IMR-90 (cell line): ENCODE results near the gene PDS5A. TPM values are rescaled to one million over a fixed set of nuclear protein-coding genes. Genes with fewer than 3 reads are reported as not detected.
A peak's percentile ranks its signal among the peaks of the same experiment; 100 is the strongest.
"Not testable (repeated sequence)": the region's sequence is repeated elsewhere in the genome, so short reads cannot be mapped to it uniquely, and the experiment has no call there.

Experiments used
- ATAC-seq: fragments of 200-7000 bp; cut with Tn5 transposase; 2 replicates; pipeline ENCODE4 v1.9.1; 2020; ENCODE audit warnings: low read depth, mild to moderate bottlenecking, moderate library complexity
- BruUV-seq: library from RNA; stranded (reverse); fragments of 400-500 nt; replicated peaks from 2 replicates; lab custom pipeline; 2021; lab: Mats Ljungman, UMichigan
- CTCF ChIA-PET: fragments of 300-600 bp; formaldehyde crosslinking; extraction: SDS; loops from one replicate; lab custom pipeline; 2021; ENCODE audit warnings: antibody characterized with exemption; lab: Yijun Ruan, JAX
- POLR2A ChIA-PET: fragments of 300-600 bp; sonication (Branson Sonifier 250); formaldehyde crosslinking; loops from one replicate; lab custom pipeline; 2022; ENCODE audit warnings: antibody characterized with exemption; ENCODE audit not compliant: unreplicated experiment; lab: Charles Lee
- DNase-seq: peaks from one replicate; pipeline ENCODE4 v3.0.0; 2013
- H2AFZ ChIP-seq: replicated peaks from 2 replicates; pipeline ENCODE3; 2013; ENCODE audit warnings: low read length, mild to moderate bottlenecking; ENCODE audit not compliant: poor library complexity
- H2AK5ac ChIP-seq: 2 replicates; pipeline ENCODE4 v1.6.1; 2013; ENCODE audit warnings: low read depth, low read length, inconsistent platforms
- H2AK9ac ChIP-seq: replicated peaks from 2 replicates; pipeline ENCODE3; 2013; ENCODE audit warnings: mild to moderate bottlenecking, low read depth, low read length, moderate library complexity; ENCODE audit not compliant: poor library complexity
- H2BK120ac ChIP-seq: 2 replicates; pipeline ENCODE4 v1.6.1; 2013; ENCODE audit warnings: low read depth, low read length, inconsistent platforms
- H2BK15ac ChIP-seq: 3 replicates; pipeline ENCODE4 v1.6.1; 2013; ENCODE audit warnings: low read depth, low read length, inconsistent platforms
- H2BK20ac ChIP-seq: 2 replicates; pipeline ENCODE4 v1.6.1; 2013; ENCODE audit warnings: low read depth, mild to moderate bottlenecking, inconsistent platforms, low read length, moderate library complexity
- H2BK5ac ChIP-seq: 2 replicates; pipeline ENCODE4 v1.6.1; 2013; ENCODE audit warnings: mild to moderate bottlenecking, low read depth, low read length, inconsistent platforms; ENCODE audit not compliant: poor library complexity, severe bottlenecking
- H3K14ac ChIP-seq: replicated peaks from 2 replicates; pipeline ENCODE4 v1.6.1; 2013; ENCODE audit warnings: low read depth, low read length, inconsistent platforms
- H3K18ac ChIP-seq: 2 replicates; pipeline ENCODE4 v1.6.1; 2013; ENCODE audit warnings: low read depth, low read length, control low read depth
- H3K23ac ChIP-seq: 2 replicates; pipeline ENCODE4 v1.6.1; 2013; ENCODE audit warnings: low read depth, low read length, inconsistent platforms
- H3K27ac ChIP-seq: 2 replicates; pipeline ENCODE4 v1.5.1; 2013; ENCODE audit warnings: mild to moderate bottlenecking, control low read depth, low read length; ENCODE audit not compliant: insufficient read depth
- H3K27me3 ChIP-seq: 2 replicates; pipeline ENCODE4 v1.6.1; 2013; ENCODE audit warnings: low read length; ENCODE audit not compliant: control insufficient read depth, insufficient read depth
- H3K36me3 ChIP-seq: 2 replicates; pipeline ENCODE4 v1.6.1; 2013; ENCODE audit warnings: low read length, mixed read lengths; ENCODE audit not compliant: control insufficient read depth, insufficient read depth
- H3K4ac ChIP-seq: 2 replicates; pipeline ENCODE4 v1.6.1; 2013; ENCODE audit warnings: low read depth, low read length, inconsistent platforms
- H3K4me1 ChIP-seq: 2 replicates; pipeline ENCODE4 v1.6.1; 2013; ENCODE audit warnings: low read length, mixed read lengths; ENCODE audit not compliant: control insufficient read depth, insufficient read depth
- H3K4me2 ChIP-seq: 2 replicates; pipeline ENCODE4 v1.6.1; 2013; ENCODE audit warnings: low read depth, mild to moderate bottlenecking, control low read depth, low read length, moderate library complexity
- H3K4me3 ChIP-seq: 2 replicates; pipeline ENCODE4 v1.5.1; 2013; ENCODE audit warnings: low read depth, mild to moderate bottlenecking, control low read depth, low read length, moderate library complexity; ENCODE audit not compliant: insufficient read depth
- H3K56ac ChIP-seq: 2 replicates; pipeline ENCODE4 v1.6.1; 2013; ENCODE audit warnings: low read length, inconsistent platforms; ENCODE audit not compliant: insufficient read depth; ENCODE audit errors: extremely low read depth
- H3K79me1 ChIP-seq, 2 experiments: 2 replicates each; pipeline ENCODE4 v1.6.1; 2013; ENCODE audit warnings: low read length in 2 of 2, inconsistent platforms in 1 of 2, low read depth in 1 of 2
- H3K9ac ChIP-seq: 2 replicates; pipeline ENCODE4 v1.6.1; 2013; ENCODE audit warnings: low read depth, low read length, control low read depth
- H3K9me1 ChIP-seq: 2 replicates; pipeline ENCODE4 v1.6.1; 2013; ENCODE audit warnings: low read length, inconsistent platforms; ENCODE audit not compliant: insufficient read depth
- H3K9me3 ChIP-seq: 2 replicates; pipeline ENCODE4 v1.6.1; 2013; ENCODE audit warnings: low read length; ENCODE audit not compliant: control insufficient read depth, insufficient read depth
- H4K20me1 ChIP-seq: 2 replicates; pipeline ENCODE4 v1.6.1; 2013; ENCODE audit warnings: low read length, inconsistent platforms; ENCODE audit not compliant: insufficient read depth
- H4K5ac ChIP-seq: 2 replicates; pipeline ENCODE4 v1.6.1; 2013; ENCODE audit warnings: mild to moderate bottlenecking, low read depth, low read length, control low read depth
- H4K8ac ChIP-seq, 2 experiments: 2 replicates each; pipeline ENCODE4 v1.6.1; 2013; ENCODE audit warnings: low read depth in 2 of 2, low read length in 2 of 2, control low read depth in 1 of 2, inconsistent platforms in 1 of 2
- H4K91ac ChIP-seq: 2 replicates; pipeline ENCODE4 v1.6.1; 2013; ENCODE audit warnings: low read depth, low read length, inconsistent platforms; ENCODE audit not compliant: insufficient read depth
- BHLHE40 ChIP-seq: fragments of 150-350 bp; IDR thresholded peaks from 2 replicates; pipeline ENCODE4 v1.6.1; 2016; ENCODE audit warnings: mild to moderate bottlenecking, low read depth, low read length
- CEBPB ChIP-seq: IDR thresholded peaks from 2 replicates; pipeline ENCODE4 v1.6.1; 2012; ENCODE audit warnings: low read depth, low read length, improper control_type of control experiment
- CTCF ChIP-seq: conservative IDR thresholded peaks from 2 replicates; pipeline ENCODE4 v1.5.1; 2012; ENCODE audit warnings: mild to moderate bottlenecking, low read depth, low read length, improper control_type of control experiment
- FOS ChIP-seq: fragments of 150-350 bp; IDR thresholded peaks from 2 replicates; pipeline ENCODE4 v1.6.1; 2016; ENCODE audit warnings: low read depth, low read length
- MAFK ChIP-seq: IDR thresholded peaks from 2 replicates; pipeline ENCODE4 v1.6.1; 2012; ENCODE audit warnings: low read depth, low read length, improper control_type of control experiment
- WGBS, 2 experiments: methylation state at CpG; one replicate each; pipeline versions ENCODE4 v1.1.5 to v1.1.7; 2013; ENCODE audit warnings: missing lambda C conversion rate in 2 of 2; ENCODE audit not compliant: insufficient read length in 1 of 2; ENCODE audit errors: extremely low coverage in 2 of 2; 5-methylcytosine and 5-hydroxymethylcytosine counted together
- dilution Hi-C: fragments of 300-500 bp; cut with HindIII; formaldehyde crosslinking; loops from one replicate; pipeline ENCODE4 v1.14.3; 2018; ENCODE audit warnings: low sequenced_read_pairs; ENCODE audit not compliant: unreplicated experiment
- in situ Hi-C: fragments of 300-500 bp; cut with MboI; formaldehyde crosslinking; loops from 3 replicates; pipeline ENCODE4 v1.14.3; 2019; ENCODE audit warnings: low sequenced_read_pairs, inconsistent platforms, mixed read lengths
- intact Hi-C: fragments of 100-400 bp; cut with micrococcal nuclease; formaldehyde crosslinking; loops from 2 replicates; pipeline ENCODE4 v1.10.0; 2022
- polyA plus RNA-seq, 3 experiments: library from polyadenylated mRNA; depleted of rRNA; stranded (reverse); fragments of >200 nt; gene quantifications; 2 replicates each; pipeline ENCODE4 v1.2.3, GENCODE V29; 2012; ENCODE audit warnings: low replicate concordance in 1 of 3
- total RNA-seq: library from RNA; depleted of rRNA; stranded (reverse); fragments of >200 nt; gene quantifications from 2 replicates; pipeline ENCODE4 v1.2.3, GENCODE V29; 2012

PDS5A gene
- total and polyA plus RNA-seq, 2 of the 4 experiments (the other 2 are of a cell fraction): 16.3 to 33.5 TPM

GRCh38 chr4:39975488-39976089 is 2.1 kb downstream of the PDS5A start:
- Histone ChIP-seq H3K4me1 (peaks cover 2% of the 10 kb centered on the region), H3K79me1 (peaks cover 8 to 44% of the 10 kb centered on the region in 2 experiments; a peak in 3 of 4 replicates), H3K23ac (no peak overlapping the region; the same call in none of the 2 replicates), H3K27me3 (no peaks in the 10 kb centered on the region), H4K8ac (no peak overlapping the region), H3K4ac (peak overlapping the region; percentile 5; the same call in 1 of the 2 replicates), H3K36me3 (peaks cover 11% of the 10 kb centered on the region), H3K18ac (no peak overlapping the region), H2BK120ac (no peak overlapping the region), H3K4me2 (peak overlapping the region; percentile 100), H2AK5ac (no peak overlapping the region), H2BK5ac (no peak overlapping the region), H3K14ac (0 out of 2 replicates have a peak overlapping the region, but pooled peaks have one; percentile 14), H3K9me1 (peaks cover 12% of the 10 kb centered on the region), H2BK20ac (no peak overlapping the region), H3K56ac (no peak overlapping the region), H3K9ac (peak overlapping the region; percentile 9; the same call in 1 of the 2 replicates), H4K5ac (no peak overlapping the region), H2AK9ac (no peak overlapping the region), H3K4me3 (no peak overlapping the region), H4K91ac (no peak overlapping the region), H3K9me3 (no peaks in the 10 kb centered on the region), H2AFZ (no peak overlapping the region), H3K27ac (no peak overlapping the region), H4K20me1 (peaks cover 31% of the 10 kb centered on the region), H2BK15ac (no peak overlapping the region)
- ATAC-seq (no peak), DNase-seq (peak; percentile 86)
- dilution Hi-C loops: no loop called here
- in situ Hi-C loops: loop anchor here (10.0 kb wide), 1 partner anchor 511 kb away; no protein-coding TSS in a partner anchor
- POLR2A ChIA-PET: no interaction called here
- TF ChIP-seq CTCF (no peak), CEBPB (peak; percentile 86), MAFK (peak; percentile 89), BHLHE40 (no peak), FOS (peak; percentile 21; the same call in 1 of the 2 replicates)
- BruUV-seq: TSS peak; percentile 8
- CTCF ChIA-PET: interaction anchor here (1.6 kb wide), 1 partner anchor 506 kb away, joined by 4 read pairs; no protein-coding TSS in a partner anchor
- WGBS, 2 experiments: no CpG with 5 or more reads among the region's 4 CpGs
- intact Hi-C loops: loop anchor here (1.0 to 5.0 kb wide), 4 partner anchors 82 to 506 kb away; partner anchors contain the start of genes N4BP2 and SMIM14

- H4K5ac ChIP-seq, H4K91ac ChIP-seq, H2AFZ ChIP-seq, H3K18ac ChIP-seq, H3K9ac ChIP-seq, H3K27ac ChIP-seq, H4K8ac ChIP-seq, H3K14ac ChIP-seq, ATAC-seq, intact Hi-C loops, H3K27me3 ChIP-seq, H2AK5ac ChIP-seq, H3K4me1 ChIP-seq, POLR2A ChIA-PET, H2BK20ac ChIP-seq, H2BK15ac ChIP-seq, H2AK9ac ChIP-seq, H2BK120ac ChIP-seq, H2BK5ac ChIP-seq, H3K9me3 ChIP-seq, H3K23ac ChIP-seq, H3K4me3 ChIP-seq, dilution Hi-C loops, H3K56ac ChIP-seq, H3K4me2 ChIP-seq, H3K4ac ChIP-seq, DNase-seq: not testable (repeated sequence)
- BruUV-seq: TSS peak; percentile 23
- in situ Hi-C loops: loop anchor here (10.0 kb wide), 1 partner anchor 508 kb away; no protein-coding TSS in a partner anchor
- peaks cover 8 to 50% of the 10 kb centered on the region in 2 experiments; a peak in 3 of 4 replicates for H3K79me1 ChIP-seq
- CTCF ChIA-PET: interaction anchor here (0.6 kb wide), 1 partner anchor 508 kb away, joined by 3 read pairs; no protein-coding TSS in a partner anchor
- peaks cover 12% of the 10 kb centered on the region for H3K9me1 ChIP-seq
- peaks cover 11% of the 10 kb centered on the region for H3K36me3 ChIP-seq
- WGBS, 2 experiments: 57% methylated on average over 1 of the region's 6 CpGs; no CpG with 5 or more reads in 1 of the 2 experiments
- peaks cover 50% of the 10 kb centered on the region for H4K20me1 ChIP-seq
Measured at GRCh38 chr4:39973052-39973451, 4.7 kb downstream of the PDS5A start.
